Nephron progenitor cell (in vitro differentiated cells): ENCODE measurements around the gene PDZD2.

Experiments
- DNase-seq: peaks from one replicate; pipeline ENCODE4 v3.0.0; 2021
- H3K27ac Mint-ChIP-seq: 2 replicates; pipeline ENCODE4 v1.8.0; 2021; ENCODE audit warnings: mild to moderate bottlenecking, moderate library complexity, mixed read lengths
- H3K27me3 Mint-ChIP-seq: 2 replicates; pipeline ENCODE4 v1.8.0; 2021; ENCODE audit warnings: mild to moderate bottlenecking, low read depth, mixed read lengths; ENCODE audit not compliant: poor library complexity
- H3K36me3 Mint-ChIP-seq: 2 replicates; pipeline ENCODE4 v1.8.0; 2021; ENCODE audit warnings: low read depth, mixed read lengths
- H3K4me1 Mint-ChIP-seq: 2 replicates; pipeline ENCODE4 v1.8.0; 2021; ENCODE audit warnings: mixed read lengths
- H3K4me3 Mint-ChIP-seq: 2 replicates; pipeline ENCODE4 v1.8.0; 2021; ENCODE audit warnings: mild to moderate bottlenecking, moderate library complexity, mixed read lengths
- H3K9me3 Mint-ChIP-seq: 2 replicates; pipeline ENCODE4 v1.8.0; 2021; ENCODE audit warnings: mild to moderate bottlenecking, moderate library complexity, mixed read lengths
- CTCF ChIP-seq: fragments of 200-600 bp; sonication (generic); IDR thresholded peaks from 2 replicates; pipeline ENCODE4 v1.5.0; 2021; ENCODE audit warnings: antibody characterized with exemption

The PDZD2 gene

GRCh38 chr5:32020271-32020670, 381.3 kb downstream of the PDZD2 start:
- Mint-ChIP-seq H3K4me3 (no peak overlapping the region), H3K9me3 (no peaks in the 10 kb centered on the region), H3K4me1 (peaks cover 21% of the 10 kb centered on the region), H3K27ac (no peak overlapping the region), H3K36me3 (no peaks in the 10 kb centered on the region), H3K27me3 (peaks cover 13% of the 10 kb centered on the region)
- DNase-seq, result no peak
- no peak for TF ChIP-seq CTCF

GRCh38 chr5:32020946-32021345, 382.0 kb downstream of the PDZD2 start:
- Mint-ChIP-seq H3K4me1 (peaks cover 25% of the 10 kb centered on the region), H3K36me3 (no peaks in the 10 kb centered on the region), H3K27me3 (peaks cover 10% of the 10 kb centered on the region), H3K4me3 (no peak overlapping the region), H3K27ac (no peak overlapping the region), H3K9me3 (no peaks in the 10 kb centered on the region)
- no peak for DNase-seq
- no peak for TF ChIP-seq CTCF

GRCh38 chr5:32021771-32022170, 382.8 kb downstream of the PDZD2 start:
- H3K27ac Mint-ChIP-seq, result no peak overlapping the region
- no peak overlapping the region for H3K4me3 Mint-ChIP-seq
- DNase-seq, result no peak
- peaks cover 3% of the 10 kb centered on the region for H3K27me3 Mint-ChIP-seq
- TF ChIP-seq CTCF, result no peak
- no peaks in the 10 kb centered on the region for H3K36me3 Mint-ChIP-seq
- peaks cover 33% of the 10 kb centered on the region for H3K4me1 Mint-ChIP-seq
- no peaks in the 10 kb centered on the region for H3K9me3 Mint-ChIP-seq

GRCh38 chr5:32022638-32023037, 383.7 kb downstream of the PDZD2 start:
- Mint-ChIP-seq H3K27ac (no peak overlapping the region), H3K4me3 (no peak overlapping the region), H3K4me1 (peaks cover 38% of the 10 kb centered on the region), H3K36me3 (no peaks in the 10 kb centered on the region), H3K27me3 (peaks cover 2% of the 10 kb centered on the region), H3K9me3 (no peaks in the 10 kb centered on the region)
- TF ChIP-seq CTCF, result no peak
- no peak for DNase-seq

- H3K4me1 Mint-ChIP-seq, result peaks cover 38% of the 10 kb centered on the region
- H3K27me3 Mint-ChIP-seq, result no peaks in the 10 kb centered on the region
- H3K36me3 Mint-ChIP-seq, result no peaks in the 10 kb centered on the region
- TF ChIP-seq CTCF, result no peak
- DNase-seq, result no peak
- no peaks in the 10 kb centered on the region for H3K9me3 Mint-ChIP-seq
- no peak overlapping the region for H3K27ac Mint-ChIP-seq
- no peak overlapping the region for H3K4me3 Mint-ChIP-seq
Observed at GRCh38 chr5:32023816-32024215, 384.9 kb downstream of the PDZD2 start.

GRCh38 chr5:32024751-32025150, 385.8 kb downstream of the PDZD2 start:
- no peak overlapping the region for H3K4me3 Mint-ChIP-seq
- H3K36me3 Mint-ChIP-seq, result no peaks in the 10 kb centered on the region
- no peak for TF ChIP-seq CTCF
- no peaks in the 10 kb centered on the region for H3K9me3 Mint-ChIP-seq
- H3K4me1 Mint-ChIP-seq, result peaks cover 37% of the 10 kb centered on the region
- DNase-seq, result no peak
- H3K27me3 Mint-ChIP-seq, result no peaks in the 10 kb centered on the region
- no peak overlapping the region for H3K27ac Mint-ChIP-seq
